Neural cell (in vitro differentiated cells): ENCODE results near the gene MYL4. TPM values are rescaled to one million over a fixed set of nuclear protein-coding genes. Genes with fewer than 3 reads are reported as not detected.

ENCODE experiments used
- H2AFZ ChIP-seq: fragments of 200-600, 300-800 bp; sonication (generic), shearing (Covaris generic); 2 replicates; pipeline ENCODE4 v1.6.0; 2014; ENCODE audit warnings: low read depth, mild to moderate bottlenecking, antibody characterized with exemption, low read length, moderate library complexity
- H3F3A ChIP-seq: fragments of 200-600 bp; shearing (Covaris generic); 2 replicates; pipeline ENCODE4 v1.6.1; 2016; ENCODE audit warnings: mild to moderate bottlenecking, moderate library complexity, mixed read lengths, antibody characterized with exemption, low read length; ENCODE audit not compliant: insufficient read depth, poor library complexity, severe bottlenecking
- H3K27ac ChIP-seq: fragments of 200-600, 300-800 bp; sonication (generic), shearing (Covaris generic); 2 replicates; pipeline ENCODE4 v1.5.1; 2014; ENCODE audit warnings: mild to moderate bottlenecking, low read length, moderate library complexity
- H3K27me3 ChIP-seq: fragments of 300-800, 200-600 bp; sonication (generic), shearing (Covaris generic); 2 replicates; pipeline ENCODE4 v1.6.0; 2014; ENCODE audit warnings: mild to moderate bottlenecking, low read depth, low read length, moderate library complexity; ENCODE audit not compliant: insufficient read depth
- H3K36me3 ChIP-seq: fragments of 300-800, 200-600 bp; sonication (generic), shearing (Covaris generic); 2 replicates; pipeline ENCODE4 v1.5.1; 2014; ENCODE audit warnings: mild to moderate bottlenecking, antibody characterized with exemption, low read length, moderate library complexity; ENCODE audit not compliant: insufficient read depth
- H3K4me2 ChIP-seq: fragments of 300-800, 200-600 bp; sonication (generic), shearing (Covaris generic); 2 replicates; pipeline ENCODE4 v1.6.0; 2014; ENCODE audit warnings: mild to moderate bottlenecking, low read length
- H3K4me3 ChIP-seq: fragments of 300-800, 200-600 bp; sonication (generic), shearing (Covaris generic); 2 replicates; pipeline ENCODE4 v1.5.1; 2014; ENCODE audit warnings: mild to moderate bottlenecking, low read length, moderate library complexity
- H3K79me2 ChIP-seq: fragments of 200-600 bp; shearing (Covaris generic); replicated peaks from 2 replicates; pipeline ENCODE4 v1.6.0; 2014; ENCODE audit warnings: mild to moderate bottlenecking, low read length, moderate library complexity; ENCODE audit not compliant: insufficient read depth
- H3K9ac ChIP-seq: fragments of 300-800, 200-600 bp; sonication (generic), shearing (Covaris generic); 2 replicates; pipeline ENCODE4 v1.6.1; 2016; ENCODE audit warnings: mild to moderate bottlenecking, low read length, mixed read lengths
- H3K9me2 ChIP-seq: fragments of 200-600 bp; shearing (Covaris generic); 2 replicates; pipeline ENCODE4 v1.6.1; 2016; ENCODE audit warnings: mild to moderate bottlenecking, low read length, mixed read lengths; ENCODE audit not compliant: insufficient read depth
- H3K9me3 ChIP-seq: fragments of 200-600, 300-800 bp; sonication (generic), shearing (Covaris generic); 2 replicates; pipeline ENCODE4 v1.6.1; 2016; ENCODE audit warnings: mild to moderate bottlenecking, mixed run types, low read length, moderate library complexity, mixed read lengths
- H4K20me1 ChIP-seq: fragments of 200-600 bp; shearing (Covaris generic); 2 replicates; pipeline ENCODE4 v1.6.1; 2016; ENCODE audit warnings: mild to moderate bottlenecking, mixed run types; ENCODE audit not compliant: insufficient read depth
- CTCF ChIP-seq: fragments of 450-650 bp; IDR thresholded peaks from 2 replicates; pipeline ENCODE4 v1.5.1; 2014; ENCODE audit warnings: antibody characterized with exemption, mild to moderate bottlenecking, moderate library complexity; ENCODE audit not compliant: poor library complexity, severe bottlenecking
- EP300 ChIP-seq: fragments of 450-650 bp; conservative IDR thresholded peaks from 2 replicates; pipeline ENCODE4 v1.6.1; 2014; ENCODE audit warnings: antibody characterized with exemption, mild to moderate bottlenecking, moderate library complexity; ENCODE audit not compliant: poor library complexity, severe bottlenecking
- EZH2 ChIP-seq: fragments of 200-600, 300-800 bp; shearing (Covaris generic), sonication (generic); IDR thresholded peaks from 2 replicates; pipeline ENCODE4 v1.6.1; 2014; ENCODE audit warnings: antibody characterized with exemption, low read length, borderline replicate concordance, mild to moderate bottlenecking; ENCODE audit not compliant: insufficient read depth, poor library complexity, severe bottlenecking
- MXI1 ChIP-seq: fragments of 450-650 bp; conservative IDR thresholded peaks from 2 replicates; pipeline ENCODE4 v1.6.1; 2014; ENCODE audit warnings: antibody characterized with exemption, mild to moderate bottlenecking; ENCODE audit not compliant: poor library complexity, severe bottlenecking
- POLR2AphosphoS5 ChIP-seq: IDR thresholded peaks from 2 replicates; pipeline ENCODE4 v1.6.1; 2012
- RAD21 ChIP-seq: fragments of 450-650 bp; conservative IDR thresholded peaks from 2 replicates; pipeline ENCODE4 v1.6.1; 2014; ENCODE audit warnings: antibody characterized with exemption, mild to moderate bottlenecking, moderate library complexity
- REST ChIP-seq: IDR thresholded peaks from 2 replicates; pipeline ENCODE4 v1.6.1; 2012; ENCODE audit warnings: borderline replicate concordance
- SMC3 ChIP-seq: fragments of 450-650 bp; conservative IDR thresholded peaks from 2 replicates; pipeline ENCODE4 v1.6.1; 2014; ENCODE audit warnings: antibody characterized with exemption, mild to moderate bottlenecking, moderate library complexity; ENCODE audit not compliant: poor library complexity
- TAF1 ChIP-seq: IDR thresholded peaks from 2 replicates; pipeline ENCODE4 v1.6.1; 2012; ENCODE audit warnings: low read depth
- polyA plus RNA-seq: library from polyadenylated mRNA; depleted of rRNA; stranded (reverse); fragments of >200 nt; gene quantifications from 2 replicates; pipeline ENCODE4 v1.2.3, GENCODE V29; 2014

MYL4 gene
- polyA plus RNA-seq, 1 donor from 2014 or later: not detected

- H3K36me3 ChIP-seq: no peaks in the 10 kb centered on the region
- no peaks in the 10 kb centered on the region for H3K79me2 ChIP-seq
- no peaks in the 10 kb centered on the region for H3F3A ChIP-seq
- no peak overlapping the region for H3K4me2 ChIP-seq
- no peaks in the 10 kb centered on the region for H3K9me3 ChIP-seq
- H4K20me1 ChIP-seq: no peaks in the 10 kb centered on the region
- H2AFZ ChIP-seq: no peak overlapping the region
- no peaks in the 10 kb centered on the region for H3K9me2 ChIP-seq
- TF ChIP-seq TAF1 (no peak), REST (no peak), CTCF (no peak), SMC3 (no peak), EP300 (no peak), MXI1 (no peak), POLR2AphosphoS5 (no peak), EZH2 (no peak), RAD21 (no peak)
- no peak overlapping the region for H3K4me3 ChIP-seq
- no peak overlapping the region for H3K27ac ChIP-seq
- H3K27me3 ChIP-seq: no peaks in the 10 kb centered on the region
- H3K9ac ChIP-seq: no peak overlapping the region
These were observed 12.9 kb downstream of the MYL4 start for GRCh38 chr17:47222047-47222446.

- TF ChIP-seq CTCF (no peak), POLR2AphosphoS5 (no peak), EP300 (no peak), RAD21 (no peak), SMC3 (no peak)
- Histone ChIP-seq H3K4me3 (no peak overlapping the region), H3K79me2 (no peaks in the 10 kb centered on the region), H2AFZ (no peak overlapping the region), H3K9me2 (no peaks in the 10 kb centered on the region), H4K20me1 (no peaks in the 10 kb centered on the region), H3K4me2 (no peak overlapping the region), H3K27ac (no peak overlapping the region), H3F3A (no peaks in the 10 kb centered on the region), H3K36me3 (no peaks in the 10 kb centered on the region), H3K9me3 (no peaks in the 10 kb centered on the region), H3K9ac (no peak overlapping the region), H3K27me3 (no peaks in the 10 kb centered on the region)
These were observed 13.9 kb downstream of the MYL4 start for GRCh38 chr17:47223007-47223406.
